Activated T-helper 2 cell treated with anti-CD3 and anti-CD28 coated beads, Interferon-gamma antibody, Interleukin-2, Interleukin-4, amounts not matched to agents 10 μg/mL and 5 μg/mL and 100 μg/mL, durations not matched to agents 14 hours and 24 hours and 36 hours (primary cell): ENCODE results near the gene POU2AF1. TPM values are rescaled to one million over a fixed set of nuclear protein-coding genes. Genes with fewer than 3 reads are reported as not detected.

Experiments used
- DNase-seq: peaks from one replicate; pipeline ENCODE4 v3.0.0; 2021; ENCODE audit warnings: low spot score
- H3K27ac Mint-ChIP-seq: one replicate; pipeline ENCODE4 v1.8.0; 2021; ENCODE audit warnings: mixed read lengths
- H3K27me3 Mint-ChIP-seq: one replicate; pipeline ENCODE4 v1.8.0; 2021; ENCODE audit warnings: low read depth, mixed read lengths
- H3K36me3 Mint-ChIP-seq: one replicate; pipeline ENCODE4 v1.8.0; 2021; ENCODE audit warnings: low read depth, mixed read lengths
- H3K4me1 Mint-ChIP-seq: one replicate; pipeline ENCODE4 v1.8.0; 2021; ENCODE audit warnings: low read depth, mixed read lengths
- H3K4me3 Mint-ChIP-seq: one replicate; pipeline ENCODE4 v1.8.0; 2021; ENCODE audit warnings: low read depth, mild to moderate bottlenecking, moderate library complexity, mixed read lengths
- H3K9me3 Mint-ChIP-seq: one replicate; pipeline ENCODE4 v1.8.0; 2021; ENCODE audit warnings: mixed read lengths
- intact Hi-C: fragments of 100-400 bp; cut with micrococcal nuclease; formaldehyde crosslinking; loops from one replicate; pipeline ENCODE4 v1.15.1; 2023
- total RNA-seq: library from RNA; stranded (reverse); gene quantifications from 2 replicates; pipeline ENCODE4 v1.2.3, GENCODE V29; 2022

POU2AF1 gene
- total RNA-seq, 1 donor from 2014 or later = 35.2 TPM

DNA sequence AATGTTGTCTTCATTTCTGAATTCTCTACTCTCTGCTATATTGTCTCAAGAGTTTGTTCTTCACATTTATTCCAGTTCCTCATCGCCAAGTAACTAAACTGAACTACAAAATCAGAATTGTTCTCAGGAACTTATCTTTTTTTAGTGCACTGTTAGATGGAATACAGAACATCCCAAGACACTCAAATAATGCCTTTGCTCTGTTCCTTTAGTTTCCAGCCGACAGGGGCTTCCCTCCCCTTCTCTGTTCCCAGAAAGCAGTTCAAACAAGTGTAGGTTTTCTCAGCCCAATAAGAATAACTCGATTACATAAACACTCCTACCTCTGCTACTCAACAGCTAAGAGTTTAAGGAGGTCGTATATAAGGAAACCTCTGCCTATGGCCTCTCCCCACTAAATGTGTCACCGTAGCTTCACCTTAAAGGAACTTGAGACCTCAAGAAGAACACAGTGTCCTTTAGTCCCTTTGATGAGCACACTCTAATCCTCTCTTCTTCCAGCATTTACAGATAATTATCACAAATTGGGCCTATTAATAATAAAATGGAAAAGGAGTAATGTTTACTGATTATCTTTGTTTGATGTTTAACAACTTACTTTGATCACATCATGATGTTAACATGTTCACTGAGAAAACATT, 73.8 kb downstream of the POU2AF1 start:
- Mint-ChIP-seq H3K4me3 (no peak overlapping the region), H3K4me1 (no peaks in the 10 kb centered on the region), H3K27ac (no peak overlapping the region), H3K36me3 (no peaks in the 10 kb centered on the region), H3K27me3 (peaks cover 56% of the 10 kb centered on the region), H3K9me3 (no peaks in the 10 kb centered on the region)
- intact Hi-C loops = no loop called here
- no peak for DNase-seq

DNA sequence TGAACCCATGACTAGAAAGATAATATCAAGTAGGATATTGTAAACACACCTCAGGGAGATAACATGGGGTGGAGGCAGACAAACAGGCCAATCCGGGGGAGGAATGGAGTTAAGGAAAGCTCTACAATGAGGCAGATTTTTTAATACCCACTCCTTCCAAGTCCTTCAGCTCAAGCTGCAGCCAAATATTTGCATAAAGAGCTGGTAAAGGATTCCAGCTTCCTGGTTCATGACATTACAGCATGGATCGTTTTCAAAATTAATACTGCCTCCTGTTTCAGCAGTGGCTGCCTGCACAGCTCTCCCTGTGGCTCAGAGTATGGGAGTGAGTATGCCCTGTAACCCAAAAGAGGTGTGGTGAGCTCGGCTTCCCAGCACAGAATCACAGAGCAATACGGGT, 75.6 kb downstream of the POU2AF1 start:
- H3K4me3 Mint-ChIP-seq = no peak overlapping the region
- H3K27me3 Mint-ChIP-seq = peaks cover 62% of the 10 kb centered on the region
- H3K36me3 Mint-ChIP-seq = no peaks in the 10 kb centered on the region
- intact Hi-C loops = no loop called here
- no peak overlapping the region for H3K27ac Mint-ChIP-seq
- no peaks in the 10 kb centered on the region for H3K9me3 Mint-ChIP-seq
- H3K4me1 Mint-ChIP-seq = peaks cover under 1% of the 10 kb centered on the region
- no peak for DNase-seq

DNA sequence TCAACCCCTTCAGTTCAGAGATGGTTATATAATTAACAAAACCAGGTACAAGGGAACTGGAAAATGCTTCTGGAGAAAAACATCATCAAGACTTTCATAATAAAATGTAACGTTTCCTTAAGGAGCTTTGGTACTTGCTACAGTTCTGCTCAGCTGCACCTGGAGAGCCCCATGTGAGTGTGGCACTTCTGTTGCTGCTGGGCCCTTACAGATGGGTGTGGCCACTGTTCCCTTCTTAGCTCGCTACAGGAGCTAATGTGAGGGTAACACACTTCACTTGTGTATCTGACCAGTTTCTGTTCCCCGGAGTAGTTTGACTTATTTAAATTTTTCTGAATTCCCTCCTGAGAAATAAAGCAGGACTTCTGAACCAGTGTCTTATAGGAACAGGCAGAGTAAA, 76.8 kb downstream of the POU2AF1 start:
- peaks cover 69% of the 10 kb centered on the region for H3K27me3 Mint-ChIP-seq
- no peak for DNase-seq

More for the DNA sequence above, 76.8 kb downstream of the POU2AF1 start:
- intact Hi-C loops = no loop called here
- Mint-ChIP-seq H3K36me3 (no peaks in the 10 kb centered on the region), H3K4me3 (no peak overlapping the region), H3K4me1 (peaks cover 4% of the 10 kb centered on the region), H3K27ac (no peak overlapping the region), H3K9me3 (no peaks in the 10 kb centered on the region)

Other genes starting within 250 kb of the POU2AF1 start
- not detected in 2 replicates for gene POU2AF2, start 133.6 kb downstream of the POU2AF1 start, total RNA-seq
- 0.16 TPM in 1 of 2 replicates, not detected in the other for gene POU2AF3, start 80.7 kb downstream of the POU2AF1 start, total RNA-seq
- not detected in 2 replicates for gene BTG4, start 133.1 kb upstream of the POU2AF1 start, total RNA-seq
- gene HOATZ, start 135.5 kb upstream of the POU2AF1 start, total RNA-seq = not detected in 2 replicates
- gene LAYN, start 161.4 kb upstream of the POU2AF1 start, total RNA-seq = 15.8 and 16.5 TPM in 2 replicates
- 9.9 TPM in 2 replicates for gene SIK2, start 223.2 kb upstream of the POU2AF1 start, total RNA-seq